ENCODE measurements around the gene PLA2R1. TPM values are rescaled to one million over a fixed set of nuclear protein-coding genes. Genes with fewer than 3 reads are reported as not detected.

Gene PLA2R1
- total and polyA plus RNA-seq, 10 of the 15 experiments (the other 5 are each of a cell fraction or from before 2014, with no cell fraction given) = 0.01 to 0.05 (median 0.02) TPM; not detected in 6

DNA sequence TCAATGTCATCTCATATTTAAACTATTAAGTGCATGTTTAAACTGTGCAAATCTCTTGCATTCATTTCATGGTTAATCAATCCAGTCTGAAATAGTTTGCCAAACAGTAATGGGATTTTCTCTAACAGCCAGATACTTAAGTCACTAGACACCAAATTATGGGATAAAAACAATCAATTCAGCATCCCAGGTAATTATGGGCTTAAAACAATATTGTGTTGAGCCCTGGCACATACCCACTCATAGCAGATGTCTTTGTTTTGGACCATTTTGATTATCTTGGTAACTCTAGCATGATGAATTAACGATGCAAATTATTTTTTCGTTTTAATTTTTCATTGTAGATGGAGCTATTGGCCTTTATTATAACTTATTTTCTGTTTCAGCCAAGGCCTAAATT lies 145.9 kb downstream of the PLA2R1 start:
- FAIRE-seq = no peak
- CTCF ChIA-PET = interaction anchor here (1.0 to 2.1 kb wide), 2 partner anchors 11 to 24 kb away, joined by 3 to 9 read pairs; no protein-coding TSS in a partner anchor
- 97% methylated on average over 2 of the region's 2 CpGs for WGBS (ENCODE audit: insufficient coverage, insufficient replicate concordance, low lambda C conversion rate, missing lambda C conversion rate)

More for the DNA sequence above, 145.9 kb downstream of the PLA2R1 start:
- ATAC-seq (no peak), DNase-seq (ENCODE audit: low read depth, low spot score) (no peak)
- ChIA-PET RAD21 (ENCODE audit: unreplicated experiment) (interaction anchor here (0.7 to 2.8 kb wide), 4 partner anchors 9 to 30 kb away, joined by 3 to 8 read pairs (median 4); no protein-coding TSS in a partner anchor), SMC1A (ENCODE audit: uncharacterized antibody, unreplicated experiment) (interaction anchor here (1.1 to 51.7 kb wide), 3 partner anchors 3 to 51 kb away, joined by 4 to 1536 read pairs (median 1536); partner anchors contain the start of gene LY75), POLR2A (interaction anchor here (46.2 kb wide), 1 partner anchor 17 kb away, joined by 840 read pairs; the partner anchor contains the start of gene LY75)
- H3K4me2 ChIP-seq (ENCODE audit: control insufficient read depth, insufficient read depth) = no peak overlapping the region
- H3K27ac ChIP-seq (ENCODE audit: control insufficient read depth, insufficient read depth) = no peak overlapping the region
- TF ChIP-seq SREBF2 (IDR thresholded peaks at IDR 0.05; ENCODE audit: low read length) = no peak
- no peak for TF ChIP-seq GATAD2B (conservative IDR thresholded peaks at IDR 0.05; ENCODE audit: low read depth)
- TF ChIP-seq, protein P1, sequence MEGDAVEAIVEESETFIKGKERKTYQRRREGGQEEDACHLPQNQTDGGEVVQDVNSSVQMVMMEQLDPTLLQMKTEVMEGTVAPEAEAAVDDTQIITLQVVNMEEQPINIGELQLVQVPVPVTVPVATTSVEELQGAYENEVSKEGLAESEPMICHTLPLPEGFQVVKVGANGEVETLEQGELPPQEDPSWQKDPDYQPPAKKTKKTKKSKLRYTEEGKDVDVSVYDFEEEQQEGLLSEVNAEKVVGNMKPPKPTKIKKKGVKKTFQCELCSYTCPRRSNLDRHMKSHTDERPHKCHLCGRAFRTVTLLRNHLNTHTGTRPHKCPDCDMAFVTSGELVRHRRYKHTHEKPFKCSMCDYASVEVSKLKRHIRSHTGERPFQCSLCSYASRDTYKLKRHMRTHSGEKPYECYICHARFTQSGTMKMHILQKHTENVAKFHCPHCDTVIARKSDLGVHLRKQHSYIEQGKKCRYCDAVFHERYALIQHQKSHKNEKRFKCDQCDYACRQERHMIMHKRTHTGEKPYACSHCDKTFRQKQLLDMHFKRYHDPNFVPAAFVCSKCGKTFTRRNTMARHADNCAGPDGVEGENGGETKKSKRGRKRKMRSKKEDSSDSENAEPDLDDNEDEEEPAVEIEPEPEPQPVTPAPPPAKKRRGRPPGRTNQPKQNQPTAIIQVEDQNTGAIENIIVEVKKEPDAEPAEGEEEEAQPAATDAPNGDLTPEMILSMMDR (IDR thresholded peaks at IDR 0.05 in 2 of 3, conservative IDR thresholded peaks at IDR 0.05 in 1 of 3; ENCODE audit: control insufficient read depth in 2 of 3, extremely low read depth in 1 of 3, insufficient read depth in 1 of 3, low read depth in 3 of 3, low read length in 3 of 3) = no peak
- no peak overlapping the region for H3K9ac ChIP-seq (ENCODE audit: control insufficient read depth, insufficient read depth, low read length)
- no peaks in the 10 kb centered on the region for H4K20me1 ChIP-seq (ENCODE audit: control insufficient read depth, insufficient read depth)
- no peaks in the 10 kb centered on the region for H3K36me3 ChIP-seq (ENCODE audit: control insufficient read depth in 2 of 2, insufficient read depth in 2 of 2, low read length in 1 of 2)
- in situ Hi-C loops (cut with MboI) (no loop called here), intact Hi-C loops (cut with micrococcal nuclease; ENCODE audit: unreplicated experiment) (no loop called here)
- no TSS peak for BruUV-seq (replicated peaks)
- no peak overlapping the region for H2AFZ ChIP-seq (ENCODE audit: control insufficient read depth, low read depth, low read length)
- H3K4me1 ChIP-seq (ENCODE audit: control insufficient read depth, insufficient read depth, low read length) = no peaks in the 10 kb centered on the region
- H3K9me3 ChIP-seq (replicated peaks; ENCODE audit: control insufficient read depth, insufficient read depth, low read length) = no peaks in the 10 kb centered on the region
- H3K27me3 ChIP-seq (replicated peaks in 1 of 2; ENCODE audit: control insufficient read depth in 2 of 2, insufficient read depth in 2 of 2, low read length in 1 of 2) = no peaks in the 10 kb centered on the region
- no peak overlapping the region for H3K4me3 ChIP-seq
- no peaks in the 10 kb centered on the region for H3K79me2 ChIP-seq (ENCODE audit: control insufficient read depth, insufficient read depth, low read length)
